Psoas muscle (tissue), 8 donors: ENCODE results near the gene INSIG2. TPM values are rescaled to one million over a fixed set of nuclear protein-coding genes. Genes with fewer than 3 reads are reported as not detected.

Experiments used
- ATAC-seq, 4 donors: fragments of 200-7000 bp; cut with Tn5 transposase; one replicate each; pipeline ENCODE4 v1.9.1; 2020; ENCODE audit warnings: moderate library complexity in 3 of 4, mild to moderate bottlenecking in 2 of 4
- DNase-seq, 2 donors: peaks; one replicate each; pipeline ENCODE4 v3.0.0-alpha.2; 2020
- H3K27ac ChIP-seq: fragments of 200-600 bp; one replicate; pipeline ENCODE4 v1.8.0; 2022
- H3K27me3 ChIP-seq, 3 donors: fragments of 200-600 bp in 1 of 3; one replicate each; pipeline versions ENCODE4 v1.6.1 to v1.8.0; 2013 to 2022; ENCODE audit warnings: low read length in 2 of 3, mild to moderate bottlenecking in 2 of 3, moderate library complexity in 1 of 3; ENCODE audit not compliant: insufficient read depth in 3 of 3
- H3K36me3 ChIP-seq, 2 donors: fragments of 200-600 bp in 1 of 2; one replicate each; pipeline versions ENCODE4 v1.6.1 to v1.8.0; 2013 to 2022; ENCODE audit warnings: low read depth in 1 of 2, mild to moderate bottlenecking in 1 of 2, moderate library complexity in 1 of 2; ENCODE audit not compliant: insufficient read depth in 1 of 2
- H3K4me1 ChIP-seq: fragments of 200-600 bp; one replicate; pipeline ENCODE4 v1.8.0; 2022
- H3K4me3 ChIP-seq: fragments of 200-600 bp; one replicate; pipeline ENCODE4 v1.8.0; 2022; ENCODE audit warnings: mild to moderate bottlenecking
- H3K9me3 ChIP-seq: fragments of 200-600 bp; one replicate; pipeline ENCODE4 v1.8.0; 2022
- CTCF ChIP-seq: fragments of 200-600 bp; IDR thresholded peaks from one replicate; pipeline ENCODE4 v1.8.0; 2022; ENCODE audit warnings: antibody characterized with exemption
- WGBS, 3 donors: extraction: QIAGEN DNeasy Blood & Tissue Kit; methylation state at CpG; one replicate each; pipeline versions ENCODE4 v1.1.6 to v1.1.7; 2013; 5-methylcytosine and 5-hydroxymethylcytosine counted together
- intact Hi-C, 2 donors: fragments of 100-400 bp; cut with DNase I; formaldehyde crosslinking; loops; one replicate each; pipeline versions ENCODE4 v1.11.0 to v1.14.2; 2022
- polyA plus RNA-seq, 3 donors: library from polyadenylated mRNA; stranded (reverse); fragments of 200-250 nt; gene quantifications; one replicate each; pipeline ENCODE4 v1.2.3, GENCODE V29; 2013
- total RNA-seq, 4 donors: library from RNA; stranded (reverse); fragmentation: NEBNext Ultra II Directional in 2 of 4; extraction: Animal tissue kit (Norgen Biotek cat#: 25700) in 2 of 4; gene quantifications; one replicate each; pipeline versions ENCODE4 v1.2.1 to v1.2.4, GENCODE V29; 2021 to 2023
- donor health status: healthy with polysubstance abuse.
- donor health status: DM: no; HTN: no; CAD: no; lungs with moderate emphysema.
- donor health status: Bipolar disorder and iron deficiency.
- donor health status: healthy.
- donor health status: DM: yes; HTN: yes; CAD: no.
- donor health status: DM: no; HTN: no; CAD: no.
- donor health status: DM: no; HTN: no; CAD: no.
- donor health status: DM: yes; HTN: yes; CAD: no.

The INSIG2 gene
- total and polyA plus RNA-seq, 7 donors: 4.8 to 16.9 (median 7.6) TPM

- 76 to 84% (median 79%) methylated on average over 6 of the region's 6 CpGs for WGBS, 3 donors
- ATAC-seq: no peak
Measured at GRCh38 chr2:118145806-118146205, 57.5 kb downstream of the INSIG2 start.

GRCh38 chr2:118146315-118147283, 58.3 kb downstream of the INSIG2 start:
- Histone ChIP-seq H3K27me3 (no peaks in the 10 kb centered on the region), H3K4me1 (no peaks in the 10 kb centered on the region), H3K36me3 (no peaks in the 10 kb centered on the region), H3K27ac (no peak overlapping the region), H3K9me3 (no peaks in the 10 kb centered on the region), H3K4me3 (no peak overlapping the region)
- intact Hi-C loops: no loop called here
- no peak for TF ChIP-seq CTCF
- no peak for ATAC-seq
- no peak for DNase-seq
- 80 to 88% (median 86%) methylated on average over 11 of the region's 11 CpGs for WGBS, 3 donors

More at GRCh38 chr2:118145806-118146205, 57.5 kb downstream of the INSIG2 start:
- no peak for TF ChIP-seq CTCF
- H3K36me3 ChIP-seq: no peaks in the 10 kb centered on the region
- no peaks in the 10 kb centered on the region for H3K9me3 ChIP-seq
- H3K4me3 ChIP-seq: no peak overlapping the region
- no peak for DNase-seq
- no peaks in the 10 kb centered on the region for H3K27me3 ChIP-seq
- no peaks in the 10 kb centered on the region for H3K4me1 ChIP-seq
- H3K27ac ChIP-seq: no peak overlapping the region
- intact Hi-C loops: no loop called here

- intact Hi-C loops: no loop called here
- no peak for TF ChIP-seq CTCF
- ATAC-seq (no peak), DNase-seq (no peak)
- Histone ChIP-seq H3K4me3 (no peak overlapping the region), H3K4me1 (no peaks in the 10 kb centered on the region), H3K27me3 (no peaks in the 10 kb centered on the region), H3K27ac (no peak overlapping the region), H3K36me3 (no peaks in the 10 kb centered on the region), H3K9me3 (no peaks in the 10 kb centered on the region)
- 47 to 67% (median 56%) methylated on average over 1 of the region's 1 CpG for WGBS, 3 donors
Measured at GRCh38 chr2:118148133-118148532, 59.9 kb downstream of the INSIG2 start.

- ATAC-seq (no peak), DNase-seq (no peak)
- intact Hi-C loops: no loop called here
- no peak for TF ChIP-seq CTCF
- Histone ChIP-seq H3K9me3 (no peaks in the 10 kb centered on the region), H3K4me3 (no peak overlapping the region), H3K27me3 (no peaks in the 10 kb centered on the region), H3K27ac (no peak overlapping the region), H3K4me1 (no peaks in the 10 kb centered on the region), H3K36me3 (no peaks in the 10 kb centered on the region)
- 39 to 49% (median 46%) methylated on average over 3 of the region's 3 CpGs for WGBS, 3 donors
Measured at GRCh38 chr2:118148809-118149208, 60.5 kb downstream of the INSIG2 start.
